Activated T-helper 1 cell treated with Interleukin-2 at 50 U/mL for 16 hours (primary cell): ENCODE measurements around the gene MSRB1.

Experiments
- DNase-seq: peaks from one replicate; pipeline ENCODE4 v3.0.0-alpha.2; 2020; ENCODE audit warnings: low read depth

MSRB1 gene

DNA sequence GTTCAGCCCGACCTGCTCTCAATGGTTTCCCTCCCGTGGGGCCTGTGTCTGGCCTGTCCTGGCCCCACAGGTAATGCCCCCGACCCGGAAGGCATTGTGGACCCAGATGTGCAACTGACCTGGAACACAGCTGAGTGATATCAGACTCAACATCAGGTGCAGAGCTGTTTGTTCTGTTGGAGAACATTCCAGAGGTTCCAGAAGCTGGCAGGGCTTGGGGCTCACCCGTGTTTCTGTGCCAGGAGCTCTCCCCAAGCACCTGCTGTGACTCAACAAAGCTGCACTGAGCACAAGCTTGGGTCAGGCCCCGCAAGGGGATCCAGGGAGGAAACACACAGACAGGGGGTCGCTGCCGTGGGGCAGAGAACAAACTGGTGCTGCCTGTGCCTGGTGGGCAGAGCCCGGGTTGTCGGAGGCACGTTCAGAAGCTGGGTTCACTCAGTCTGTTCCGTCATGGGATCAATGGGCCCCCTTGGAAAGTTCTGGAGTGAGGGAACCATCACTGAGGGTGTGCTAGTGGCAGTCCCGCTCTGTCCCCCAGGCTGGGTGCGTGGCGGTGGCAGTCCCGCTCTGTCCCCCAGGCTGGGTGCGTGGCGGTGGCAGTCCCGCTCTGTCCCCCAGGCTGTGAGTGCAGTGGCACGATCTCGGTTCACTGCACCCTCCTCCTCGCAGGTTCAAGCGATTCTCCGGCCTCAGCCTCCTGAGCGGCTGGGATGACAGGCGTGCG, 46.9 kb downstream of the MSRB1 start:
- no peak for DNase-seq

DNA sequence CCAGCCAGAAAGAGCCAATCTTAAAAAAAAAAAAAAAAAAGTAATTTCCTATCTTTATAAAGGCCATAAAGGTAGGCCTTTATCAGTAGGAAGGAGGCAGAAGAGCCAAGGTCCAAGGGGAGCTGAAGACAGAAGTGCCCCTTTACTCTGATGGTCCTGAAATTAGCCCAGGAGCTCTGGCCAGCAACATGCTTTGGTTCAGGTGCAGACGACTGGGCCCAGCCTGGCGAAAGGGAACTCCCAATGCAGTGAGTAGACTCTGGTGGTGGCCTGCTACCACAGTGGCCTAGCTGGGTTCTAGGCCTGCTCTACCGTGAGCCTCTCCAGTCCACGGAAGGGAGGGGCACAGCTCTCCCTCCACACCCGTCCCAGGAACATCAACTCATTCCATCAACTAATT, 47.9 kb downstream of the MSRB1 start:
- no peak for DNase-seq

DNA sequence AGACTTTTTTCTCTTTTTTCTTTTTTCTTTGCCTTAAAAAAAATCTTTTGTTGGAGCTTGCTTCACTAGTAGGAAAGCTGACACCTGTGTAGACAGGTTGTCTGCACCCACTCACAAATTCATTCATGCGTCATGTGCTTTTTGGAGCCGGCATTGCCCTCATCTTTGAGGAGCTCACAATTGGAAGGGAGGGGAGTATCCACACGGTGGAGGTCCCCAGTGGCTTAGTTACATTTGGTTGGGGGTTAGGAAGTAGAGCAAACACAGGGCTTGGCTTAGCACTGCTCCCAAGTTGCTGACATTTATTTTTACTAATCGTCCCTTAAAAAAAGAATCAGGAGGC, 52.3 kb downstream of the MSRB1 start:
- no peak for DNase-seq

DNA sequence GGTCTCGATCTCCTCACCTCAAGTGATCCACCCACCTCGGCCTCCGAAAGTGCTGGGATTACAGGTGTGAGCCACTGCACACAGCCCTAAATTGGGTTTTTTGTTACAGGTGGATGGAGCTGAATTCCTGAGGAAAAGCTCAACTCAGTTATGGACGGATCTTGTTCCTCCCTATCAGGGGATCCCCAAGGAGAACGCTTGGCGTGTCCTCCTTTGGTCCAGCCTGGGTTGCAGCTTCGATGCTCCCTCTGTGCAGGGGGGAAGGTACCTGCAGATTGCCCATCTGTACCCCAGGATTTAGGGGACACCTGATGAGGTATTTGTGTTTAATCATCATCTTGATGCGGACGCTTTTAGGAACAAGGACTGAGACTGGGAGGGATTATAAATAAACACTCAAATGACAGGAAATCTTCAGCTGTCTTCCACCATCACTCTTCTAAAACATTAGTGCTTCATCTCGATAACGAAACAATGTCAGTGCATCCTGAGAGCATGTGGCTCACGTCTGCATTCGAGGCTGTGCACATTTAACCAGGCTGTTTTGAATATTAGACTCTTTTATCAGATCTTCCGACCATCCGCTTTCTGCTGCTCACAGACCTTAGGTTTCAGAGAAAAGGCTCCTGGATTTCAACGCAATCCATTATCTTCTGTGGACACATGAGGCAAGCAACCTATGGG, 52.8 kb downstream of the MSRB1 start:
- DNase-seq: no peak
